SK-N-MC (cell line): ENCODE results near the gene BCL2A1.

Experiments
- EZH2 ChIP-seq: fragments of 200-600 bp; sonication (generic); IDR thresholded peaks from one replicate; pipeline ENCODE4 v1.6.1; 2017; ENCODE audit warnings: antibody characterized with exemption
- FOXP2 ChIP-seq: optimal IDR thresholded peaks from 2 replicates; pipeline ENCODE3; 2011; ENCODE audit warnings: mild to moderate bottlenecking, moderate library complexity; ENCODE audit not compliant: insufficient read depth; ENCODE audit errors: extremely low read length, control extremely low read depth
- POLR2AphosphoS5 ChIP-seq: IDR thresholded peaks from 2 replicates; pipeline ENCODE4 v1.6.1; 2012; ENCODE audit warnings: mild to moderate bottlenecking, low read depth, low read length, borderline replicate concordance

GRCh38 chr15:79947009-79947408 lies 24.0 kb downstream of the BCL2A1 start:
- TF ChIP-seq POLR2AphosphoS5 (no peak), EZH2 (no peak), FOXP2 (no peak)
